Smooth muscle cell (in vitro differentiated cells): ENCODE data around the gene MEIS1. TPM values are rescaled to one million over a fixed set of nuclear protein-coding genes. Genes with fewer than 3 reads are reported as not detected.

ENCODE experiments used
- DNase-seq: peaks from one replicate; lab custom pipeline; 2025; ENCODE audit not compliant: unreplicated experiment; lab: John Stamatoyannopoulos, UW
- H2AFZ ChIP-seq: fragments of 200-600 bp; sonication (generic); 2 replicates; pipeline ENCODE4 v1.6.0; 2016; ENCODE audit warnings: antibody characterized with exemption, low read depth, mild to moderate bottlenecking
- H3F3A ChIP-seq: fragments of 200-600 bp; sonication (generic); 2 replicates; pipeline ENCODE4 v1.6.0; 2017; ENCODE audit warnings: antibody characterized with exemption, low read depth
- H3K27ac ChIP-seq: fragments of 200-600 bp; sonication (generic); 2 replicates; pipeline ENCODE4 v1.5.1; 2016; ENCODE audit warnings: low read depth, mild to moderate bottlenecking
- H3K27me3 ChIP-seq: fragments of 200-600 bp; sonication (generic); 2 replicates; pipeline ENCODE4 v1.6.1; 2016; ENCODE audit warnings: low read depth, mild to moderate bottlenecking
- H3K36me3 ChIP-seq: fragments of 200-600 bp; sonication (generic); 2 replicates; pipeline ENCODE4 v1.5.1; 2016; ENCODE audit warnings: low read depth
- H3K4me1 ChIP-seq: fragments of 200-600 bp; sonication (generic); 2 replicates; pipeline ENCODE4 v1.5.1; 2016; ENCODE audit warnings: low read depth
- H3K4me2 ChIP-seq: fragments of 200-600 bp; sonication (generic); 2 replicates; pipeline ENCODE4 v1.6.0; 2016; ENCODE audit warnings: mild to moderate bottlenecking
- H3K4me3 ChIP-seq: fragments of 200-600 bp; sonication (generic); 2 replicates; pipeline ENCODE4 v1.5.1; 2016; ENCODE audit warnings: mild to moderate bottlenecking
- H3K79me2 ChIP-seq: fragments of 200-600 bp; sonication (generic); 2 replicates; pipeline ENCODE4 v1.6.0; 2016; ENCODE audit warnings: low read depth, mild to moderate bottlenecking
- H3K9ac ChIP-seq: fragments of 200-600 bp; sonication (generic); 2 replicates; pipeline ENCODE4 v1.6.0; 2016; ENCODE audit warnings: low read depth
- H3K9me3 ChIP-seq: fragments of 200-600 bp; sonication (generic); replicated peaks from 2 replicates; pipeline ENCODE4 v1.5.1; 2016; ENCODE audit warnings: low read depth
- H4K20me1 ChIP-seq: fragments of 200-600 bp; sonication (generic); 2 replicates; pipeline ENCODE4 v1.6.0; 2016; ENCODE audit warnings: low read depth
- WGBS: methylation state at CpG from one replicate; pipeline ENCODE4 v1.1.7; 2016; ENCODE audit warnings: low lambda C conversion rate; 5-methylcytosine and 5-hydroxymethylcytosine counted together
- polyA plus RNA-seq: library from polyadenylated mRNA; unstranded; fragments of >200 nt; fragmentation: Nextera tagmentation; extraction: Ambion mirVana; gene quantifications from 2 replicates; pipeline ENCODE4 v1.2.1, GENCODE V29; 2016
- total RNA-seq: library from RNA; depleted of rRNA; stranded (reverse); fragments of >200 nt; gene quantifications from 2 replicates; pipeline ENCODE4 v1.2.3, GENCODE V29; 2014
- TF ChIP-seq, protein P1 (sequence below): fragments of 200-600 bp; sonication (generic); IDR thresholded peaks from 2 replicates; pipeline ENCODE4 v1.5.1; 2017; ENCODE audit warnings: borderline replicate concordance, mild to moderate bottlenecking, antibody characterized with exemption; ENCODE audit not compliant: insufficient read depth, poor library complexity, severe bottlenecking

MEIS1 gene
- total and polyA plus RNA-seq, 2 experiments from 2014 or later = 15.6 to 15.8 TPM

GRCh38 chr2:66490588-66491001 is 55.7 kb downstream of the MEIS1 start:
- no peaks in the 10 kb centered on the region for H3K27me3 ChIP-seq
- WGBS = 67% methylated on average over 3 of the region's 3 CpGs
- no peak overlapping the region for H3K9ac ChIP-seq
- DNase-seq = no peak
- no peak overlapping the region for H3K4me3 ChIP-seq
- H4K20me1 ChIP-seq = no peaks in the 10 kb centered on the region
- H3F3A ChIP-seq = peaks cover 4% of the 10 kb centered on the region
- H3K9me3 ChIP-seq = no peaks in the 10 kb centered on the region
- no peak overlapping the region for H3K4me2 ChIP-seq
- H3K79me2 ChIP-seq = peaks cover 20% of the 10 kb centered on the region
- no peaks in the 10 kb centered on the region for H3K36me3 ChIP-seq
- H3K4me1 ChIP-seq = peaks cover 27% of the 10 kb centered on the region
- TF ChIP-seq, protein P1, sequence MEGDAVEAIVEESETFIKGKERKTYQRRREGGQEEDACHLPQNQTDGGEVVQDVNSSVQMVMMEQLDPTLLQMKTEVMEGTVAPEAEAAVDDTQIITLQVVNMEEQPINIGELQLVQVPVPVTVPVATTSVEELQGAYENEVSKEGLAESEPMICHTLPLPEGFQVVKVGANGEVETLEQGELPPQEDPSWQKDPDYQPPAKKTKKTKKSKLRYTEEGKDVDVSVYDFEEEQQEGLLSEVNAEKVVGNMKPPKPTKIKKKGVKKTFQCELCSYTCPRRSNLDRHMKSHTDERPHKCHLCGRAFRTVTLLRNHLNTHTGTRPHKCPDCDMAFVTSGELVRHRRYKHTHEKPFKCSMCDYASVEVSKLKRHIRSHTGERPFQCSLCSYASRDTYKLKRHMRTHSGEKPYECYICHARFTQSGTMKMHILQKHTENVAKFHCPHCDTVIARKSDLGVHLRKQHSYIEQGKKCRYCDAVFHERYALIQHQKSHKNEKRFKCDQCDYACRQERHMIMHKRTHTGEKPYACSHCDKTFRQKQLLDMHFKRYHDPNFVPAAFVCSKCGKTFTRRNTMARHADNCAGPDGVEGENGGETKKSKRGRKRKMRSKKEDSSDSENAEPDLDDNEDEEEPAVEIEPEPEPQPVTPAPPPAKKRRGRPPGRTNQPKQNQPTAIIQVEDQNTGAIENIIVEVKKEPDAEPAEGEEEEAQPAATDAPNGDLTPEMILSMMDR = no peak
- H3K27ac ChIP-seq = no peak overlapping the region
- no peak overlapping the region for H2AFZ ChIP-seq

DNA sequence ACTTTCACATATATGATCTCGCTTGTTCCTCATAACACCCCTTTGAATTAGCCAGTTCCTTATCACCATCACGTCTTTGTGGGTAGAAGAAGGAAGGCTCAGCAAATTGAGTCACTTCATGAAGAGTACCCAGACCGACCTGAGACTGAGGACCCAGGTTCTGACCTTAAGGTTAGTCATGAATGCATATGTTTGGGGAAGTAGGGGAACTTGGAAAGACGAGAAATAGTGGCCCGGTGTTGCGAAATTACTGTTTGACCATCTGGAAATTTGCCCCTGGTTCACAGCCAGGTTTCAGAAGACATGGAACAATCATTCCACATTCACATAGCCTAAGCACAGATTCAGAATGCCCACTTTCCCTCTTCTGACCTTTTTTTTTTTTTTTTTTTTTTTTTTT is 59.8 kb downstream of the MEIS1 start:
- TF ChIP-seq, protein P1 = no peak
- H3F3A ChIP-seq = peaks cover 6% of the 10 kb centered on the region
- H3K4me1 ChIP-seq = peaks cover 50% of the 10 kb centered on the region
- no peak for DNase-seq
- no peaks in the 10 kb centered on the region for H4K20me1 ChIP-seq
- H3K79me2 ChIP-seq = no peaks in the 10 kb centered on the region
- H3K27me3 ChIP-seq = no peaks in the 10 kb centered on the region
- no peak overlapping the region for H3K4me3 ChIP-seq
- H3K9ac ChIP-seq = no peak overlapping the region
- H3K36me3 ChIP-seq = no peaks in the 10 kb centered on the region
- no peaks in the 10 kb centered on the region for H3K9me3 ChIP-seq
- 68% methylated on average over 6 of the region's 6 CpGs for WGBS
- no peak overlapping the region for H2AFZ ChIP-seq
- H3K4me2 ChIP-seq = no peak overlapping the region
- no peak overlapping the region for H3K27ac ChIP-seq

DNA sequence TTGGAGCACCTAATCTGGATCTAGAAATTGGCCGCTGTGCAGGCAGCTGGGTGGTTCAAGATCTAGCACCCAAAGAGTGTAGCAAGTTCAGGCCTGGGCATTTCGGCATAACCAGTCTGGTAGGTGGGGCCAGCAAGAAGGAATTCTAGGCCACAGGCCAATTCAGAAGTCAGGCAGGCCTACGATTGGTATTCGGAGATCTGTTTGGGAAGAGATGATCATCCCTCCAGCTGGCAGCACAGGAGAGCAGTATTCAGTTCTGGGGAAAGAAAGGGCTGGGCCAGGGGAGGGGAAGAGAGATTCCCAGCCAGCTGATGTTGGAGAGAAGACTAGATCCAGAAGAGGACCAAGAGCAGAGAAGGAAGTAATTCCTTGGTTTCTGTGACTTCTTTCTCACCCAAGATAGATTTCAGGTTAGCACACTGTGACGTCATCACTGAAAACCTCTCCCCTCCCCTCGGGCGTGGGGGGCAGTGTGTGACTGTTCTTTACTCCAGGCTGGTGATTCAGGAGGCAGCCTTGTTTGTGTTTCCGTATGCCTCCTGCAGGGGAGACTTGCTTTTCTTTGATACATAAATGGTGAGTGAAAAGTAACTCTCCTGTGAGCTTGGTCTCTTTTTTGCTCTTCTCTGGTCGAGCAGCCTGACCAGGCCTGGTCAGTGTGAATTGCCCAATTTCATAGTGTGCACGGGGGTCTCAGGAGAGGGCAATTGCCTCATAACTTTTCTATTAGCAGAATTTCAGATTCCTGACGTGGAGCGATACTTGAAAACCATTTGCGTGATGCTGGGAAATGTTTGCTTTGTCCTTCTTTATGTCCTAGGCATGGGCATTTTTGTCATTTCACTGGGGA is 61.1 kb downstream of the MEIS1 start:
- Histone ChIP-seq H3K36me3 (no peaks in the 10 kb centered on the region), H3K27ac (peak overlapping the region; percentile 64), H3K79me2 (peaks cover 5% of the 10 kb centered on the region), H3F3A (peaks cover 6% of the 10 kb centered on the region), H3K9me3 (no peaks in the 10 kb centered on the region), H3K4me1 (peaks cover 37% of the 10 kb centered on the region), H3K27me3 (no peaks in the 10 kb centered on the region), H2AFZ (no peak overlapping the region), H3K9ac (peak overlapping the region; percentile 21), H4K20me1 (peaks cover 6% of the 10 kb centered on the region), H3K4me2 (peak overlapping the region; percentile 66), H3K4me3 (no peak overlapping the region)
- DNase-seq = no peak
- WGBS = 55% methylated on average over 13 of the region's 13 CpGs
- TF ChIP-seq, protein P1 = no peak
